Right lobe of liver (tissue), 4 donors: ENCODE data around the gene EYA4.

Source experiments
- CTCF ChIP-seq, 4 donors: fragments of 200-600 bp in 3 of 4; fragments of 450-650 bp in 1 of 4; IDR thresholded peaks; one replicate each; pipeline versions ENCODE4 v1.5.1 to v1.8.0; 2016 to 2022; ENCODE audit warnings: antibody characterized with exemption in 4 of 4, mild to moderate bottlenecking in 2 of 4
- POLR2A ChIP-seq: fragments of 450-650 bp; IDR thresholded peaks from one replicate; pipeline ENCODE4 v1.6.1; 2017; ENCODE audit warnings: antibody characterized with exemption, mild to moderate bottlenecking
- donor health status: DM: no; HTN: no; CAD: no.
- donor health status: DM: no; HTN: no; CAD: no.
- donor health status: DM: no; HTN: yes; CAD: no.

DNA sequence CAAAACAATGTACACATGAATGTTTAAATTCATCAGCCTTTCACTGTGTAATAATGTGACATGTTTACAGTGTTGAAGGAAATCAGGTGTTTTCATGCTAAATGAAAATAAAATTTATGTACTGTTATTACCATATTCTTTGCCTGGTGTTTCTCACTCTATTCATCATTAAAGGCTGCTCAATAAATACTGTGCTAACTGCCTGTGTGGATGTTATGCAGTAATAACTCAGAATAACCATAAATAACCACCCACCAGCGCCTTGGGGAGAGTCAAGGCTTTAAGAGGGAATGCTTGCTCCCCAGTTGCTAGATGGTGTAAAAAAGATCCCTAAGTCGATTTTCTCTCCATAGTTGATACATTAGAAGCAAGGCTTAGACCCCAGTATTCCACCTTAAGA is 299.9 kb downstream of the EYA4 start:
- no peak for TF ChIP-seq CTCF (IDR thresholded peaks at IDR 0.05)
- no peak for TF ChIP-seq POLR2A
